H9 (cell line): Measurements from ENCODE around the gene GAK. TPM values are rescaled to one million over a fixed set of nuclear protein-coding genes. Genes with fewer than 3 reads are reported as not detected.

Experiments used
- DNase-seq: peaks from one replicate; pipeline ENCODE4 v3.0.0-alpha.2; 2017
- H2AFZ ChIP-seq: one replicate; pipeline ENCODE4 v1.6.1; 2013; ENCODE audit warnings: mild to moderate bottlenecking, low read length, control low read depth, moderate library complexity
- H2AK5ac ChIP-seq: 2 replicates; pipeline ENCODE4 v1.6.1; 2013; ENCODE audit warnings: low read length, control low read depth, mixed read lengths; ENCODE audit not compliant: insufficient read length
- H2BK120ac ChIP-seq: one replicate; pipeline ENCODE4 v1.6.1; 2013; ENCODE audit warnings: low read depth, mild to moderate bottlenecking, low read length, control low read depth, inconsistent platforms; ENCODE audit not compliant: poor library complexity, severe bottlenecking
- H2BK12ac ChIP-seq: 2 replicates; pipeline ENCODE4 v1.6.1; 2013; ENCODE audit warnings: low read length, control low read depth, mixed read lengths, low read depth; ENCODE audit not compliant: insufficient read length
- H2BK15ac ChIP-seq: 2 replicates; pipeline ENCODE4 v1.6.1; 2013; ENCODE audit warnings: low read depth, low read length, control low read depth
- H2BK20ac ChIP-seq: one replicate; pipeline ENCODE4 v1.6.1; 2013; ENCODE audit warnings: low read depth, mild to moderate bottlenecking, low read length, control low read depth, inconsistent platforms; ENCODE audit not compliant: poor library complexity, severe bottlenecking
- H2BK5ac ChIP-seq: 2 replicates; pipeline ENCODE4 v1.6.1; 2013; ENCODE audit warnings: low read length, control low read depth, mixed read lengths; ENCODE audit not compliant: insufficient read length
- H3K14ac ChIP-seq: 2 replicates; pipeline ENCODE4 v1.6.1; 2013; ENCODE audit warnings: low read length, control low read depth; ENCODE audit not compliant: insufficient read depth
- H3K18ac ChIP-seq: 2 replicates; pipeline ENCODE4 v1.6.1; 2013; ENCODE audit warnings: low read depth, mild to moderate bottlenecking, mixed read lengths, low read length, control low read depth; ENCODE audit not compliant: insufficient read length
- H3K23ac ChIP-seq: 2 replicates; pipeline ENCODE4 v1.6.1; 2013; ENCODE audit warnings: low read length, control low read depth, mixed read lengths, low read depth; ENCODE audit not compliant: insufficient read length
- H3K23me2 ChIP-seq: 2 replicates; pipeline ENCODE4 v1.6.1; 2013; ENCODE audit warnings: low read depth, mild to moderate bottlenecking, mixed read lengths, low read length, control low read depth; ENCODE audit not compliant: insufficient read length, poor library complexity, severe bottlenecking
- H3K27ac ChIP-seq: 2 replicates; pipeline ENCODE4 v1.5.1; 2013; ENCODE audit warnings: low read length, control low read depth, mixed read lengths, low read depth; ENCODE audit not compliant: insufficient read length
- H3K27me3 ChIP-seq: 2 replicates; pipeline ENCODE4 v1.6.1; 2013; ENCODE audit warnings: low read length, control low read depth, inconsistent platforms; ENCODE audit not compliant: insufficient read depth
- H3K4ac ChIP-seq: 2 replicates; pipeline ENCODE4 v1.6.1; 2013; ENCODE audit warnings: low read depth, mild to moderate bottlenecking, control low read depth, inconsistent platforms, low read length, moderate library complexity
- H3K4me1 ChIP-seq: 2 replicates; pipeline ENCODE4 v1.6.1; 2013; ENCODE audit warnings: low read length, control low read depth, inconsistent platforms; ENCODE audit not compliant: insufficient read depth
- H3K4me2 ChIP-seq: 2 replicates; pipeline ENCODE4 v1.6.1; 2013; ENCODE audit warnings: low read length, control low read depth, mixed read lengths; ENCODE audit not compliant: insufficient read length, insufficient read depth
- H3K56ac ChIP-seq: 2 replicates; pipeline ENCODE4 v1.6.1; 2013; ENCODE audit warnings: low read depth, mild to moderate bottlenecking, mixed read lengths, low read length, control low read depth; ENCODE audit not compliant: insufficient read length
- H3K79me1 ChIP-seq: 2 replicates; pipeline ENCODE4 v1.6.1; 2013; ENCODE audit warnings: low read depth, mild to moderate bottlenecking, moderate library complexity, low read length, control low read depth, inconsistent platforms; ENCODE audit not compliant: insufficient read depth, poor library complexity, severe bottlenecking
- H3K79me2 ChIP-seq: 2 replicates; pipeline ENCODE4 v1.6.1; 2013; ENCODE audit warnings: low read length, control low read depth, inconsistent platforms; ENCODE audit not compliant: insufficient read depth
- H3K9ac ChIP-seq: 2 replicates; pipeline ENCODE4 v1.6.1; 2013; ENCODE audit warnings: low read length, control low read depth, mixed read lengths; ENCODE audit not compliant: insufficient read length; ENCODE audit errors: extremely low read depth
- H3K9me3 ChIP-seq: one replicate; pipeline ENCODE4 v1.6.1; 2013; ENCODE audit warnings: low read depth, low read length, inconsistent platforms; ENCODE audit not compliant: control insufficient read depth
- H3T11ph ChIP-seq: one replicate; pipeline ENCODE4 v1.6.1; 2013; ENCODE audit warnings: mild to moderate bottlenecking, low read length, control low read depth, inconsistent platforms
- H4K20me1 ChIP-seq: one replicate; pipeline ENCODE4 v1.6.1; 2013; ENCODE audit not compliant: control insufficient read depth, insufficient read length, insufficient read depth
- H4K5ac ChIP-seq: 2 replicates; pipeline ENCODE4 v1.6.1; 2013; ENCODE audit warnings: low read depth, mild to moderate bottlenecking, mixed read lengths, low read length, control low read depth; ENCODE audit not compliant: insufficient read length
- H4K8ac ChIP-seq: replicated peaks from 2 replicates; pipeline ENCODE4 v1.6.1; 2013; ENCODE audit warnings: low read length, control low read depth, mixed read lengths, low read depth; ENCODE audit not compliant: insufficient read length
- H4K91ac ChIP-seq: 2 replicates; pipeline ENCODE4 v1.6.1; 2013; ENCODE audit warnings: low read depth, mild to moderate bottlenecking, moderate library complexity, mixed read lengths, low read length, control low read depth; ENCODE audit not compliant: insufficient read length
- H3K27ac Mint-ChIP-seq, 3 experiments: 2 replicates in 2 of 3; 3 replicates in 1 of 3; pipeline ENCODE4 v1.8.0; 2020 to 2021; ENCODE audit warnings: mixed read lengths in 3 of 3, mild to moderate bottlenecking in 1 of 3, moderate library complexity in 1 of 3
- H3K27me3 Mint-ChIP-seq: 2 replicates; pipeline ENCODE4 v1.8.0; 2021; ENCODE audit warnings: low read depth, mild to moderate bottlenecking, moderate library complexity, mixed read lengths
- H3K36me3 Mint-ChIP-seq, 3 experiments: 2 replicates in 2 of 3; 3 replicates in 1 of 3; pipeline ENCODE4 v1.8.0; 2020 to 2021; ENCODE audit warnings: low read depth in 3 of 3, mixed read lengths in 3 of 3; ENCODE audit not compliant: insufficient read depth in 1 of 3
- H3K4me1 Mint-ChIP-seq, 2 experiments: 2 replicates each; pipeline ENCODE4 v1.8.0; 2020; ENCODE audit warnings: mixed read lengths in 2 of 2
- H3K4me3 Mint-ChIP-seq, 2 experiments: 2 replicates in 1 of 2; 3 replicates in 1 of 2; pipeline ENCODE4 v1.8.0; 2020 to 2021; ENCODE audit warnings: mild to moderate bottlenecking in 2 of 2, mixed read lengths in 2 of 2, moderate library complexity in 1 of 2
- H3K9me3 Mint-ChIP-seq, 2 experiments: 2 replicates in 1 of 2; 3 replicates in 1 of 2; pipeline ENCODE4 v1.8.0; 2020; ENCODE audit warnings: mild to moderate bottlenecking in 2 of 2, mixed read lengths in 2 of 2, moderate library complexity in 1 of 2
- WGBS: extraction: QIAGEN DNeasy Blood & Tissue Kit; methylation state at CpG from one replicate; pipeline ENCODE4 v1.1.7; 2013; ENCODE audit warnings: missing lambda C conversion rate, low lambda C conversion rate, mixed read lengths; ENCODE audit not compliant: insufficient read length; ENCODE audit errors: extremely low coverage; 5-methylcytosine and 5-hydroxymethylcytosine counted together
- total RNA-seq: library from RNA; stranded (reverse); gene quantifications from 2 replicates; pipeline ENCODE4 v1.2.1, GENCODE V29; 2021
- TF ChIP-seq, protein P1 (sequence below): fragments of 200-600 bp; sonication (generic); conservative IDR thresholded peaks from 3 replicates; pipeline ENCODE4 v1.8.0; 2021; ENCODE audit warnings: antibody characterized with exemption, mild to moderate bottlenecking

The GAK gene
- total RNA-seq, 1 experiment from 2014 or later: 80.7 TPM

DNA sequence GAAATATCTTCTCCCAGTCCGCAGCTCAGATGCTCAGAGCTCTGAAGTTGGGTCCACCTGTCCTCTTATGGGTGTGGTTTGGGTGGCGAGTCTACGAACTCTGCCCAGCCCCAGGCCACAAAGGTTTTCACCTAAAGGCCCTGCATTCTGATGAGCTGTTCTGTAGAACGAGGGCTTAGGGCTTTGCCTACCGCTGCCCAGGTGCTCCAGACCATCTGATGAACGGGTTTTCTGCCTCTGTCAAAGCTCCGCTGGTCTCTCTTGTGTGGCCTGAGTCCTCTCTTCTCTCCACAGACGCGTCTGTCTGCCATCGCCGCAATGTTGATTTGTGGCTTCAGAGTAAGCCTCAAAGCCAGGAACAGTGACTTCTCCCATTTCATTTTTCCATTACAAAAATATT lies 77.8 kb downstream of the GAK start:
- Histone ChIP-seq H4K8ac (no peak overlapping the region), H3K4me1 (no peaks in the 10 kb centered on the region), H3K23ac (no peak overlapping the region), H2AK5ac (no peak overlapping the region), H3K79me1 (no peaks in the 10 kb centered on the region), H4K5ac (no peak overlapping the region), H2BK20ac (no peak overlapping the region), H3K27me3 (no peaks in the 10 kb centered on the region), H3K79me2 (no peaks in the 10 kb centered on the region), H2AFZ (no peak overlapping the region), H4K91ac (no peak overlapping the region), H3K18ac (no peak overlapping the region), H3K4me2 (no peak overlapping the region), H3K9me3 (no peaks in the 10 kb centered on the region), H2BK12ac (no peak overlapping the region), H2BK120ac (no peak overlapping the region), H3K4ac (no peak overlapping the region), H3K9ac (no peak overlapping the region), H3K23me2 (no peaks in the 10 kb centered on the region), H3K56ac (no peak overlapping the region), H3K14ac (no peak overlapping the region), H2BK5ac (no peak overlapping the region), H3T11ph (no peak overlapping the region), H4K20me1 (no peaks in the 10 kb centered on the region), H3K27ac (no peak overlapping the region), H2BK15ac (no peak overlapping the region)
- H3K27me3 Mint-ChIP-seq: no peaks in the 10 kb centered on the region
- peaks cover 23 to 60% (median 35%) of the 10 kb centered on the region in 3 experiments; a peak in 6 of 7 replicates for H3K36me3 Mint-ChIP-seq
- H3K27ac Mint-ChIP-seq: peak overlapping the region in 1 of 3 experiments; percentile 34; a peak in 1 of 7 replicates
- H3K4me1 Mint-ChIP-seq: no peaks in the 10 kb centered on the region
- WGBS: no CpG with 5 or more reads among the region's 11 CpGs
- no peak for DNase-seq
- H3K4me3 Mint-ChIP-seq: no peak overlapping the region
- H3K9me3 Mint-ChIP-seq: peaks cover 0 to 6% of the 10 kb centered on the region in 2 experiments; a peak in 1 of 5 replicates
- TF ChIP-seq, protein P1, sequence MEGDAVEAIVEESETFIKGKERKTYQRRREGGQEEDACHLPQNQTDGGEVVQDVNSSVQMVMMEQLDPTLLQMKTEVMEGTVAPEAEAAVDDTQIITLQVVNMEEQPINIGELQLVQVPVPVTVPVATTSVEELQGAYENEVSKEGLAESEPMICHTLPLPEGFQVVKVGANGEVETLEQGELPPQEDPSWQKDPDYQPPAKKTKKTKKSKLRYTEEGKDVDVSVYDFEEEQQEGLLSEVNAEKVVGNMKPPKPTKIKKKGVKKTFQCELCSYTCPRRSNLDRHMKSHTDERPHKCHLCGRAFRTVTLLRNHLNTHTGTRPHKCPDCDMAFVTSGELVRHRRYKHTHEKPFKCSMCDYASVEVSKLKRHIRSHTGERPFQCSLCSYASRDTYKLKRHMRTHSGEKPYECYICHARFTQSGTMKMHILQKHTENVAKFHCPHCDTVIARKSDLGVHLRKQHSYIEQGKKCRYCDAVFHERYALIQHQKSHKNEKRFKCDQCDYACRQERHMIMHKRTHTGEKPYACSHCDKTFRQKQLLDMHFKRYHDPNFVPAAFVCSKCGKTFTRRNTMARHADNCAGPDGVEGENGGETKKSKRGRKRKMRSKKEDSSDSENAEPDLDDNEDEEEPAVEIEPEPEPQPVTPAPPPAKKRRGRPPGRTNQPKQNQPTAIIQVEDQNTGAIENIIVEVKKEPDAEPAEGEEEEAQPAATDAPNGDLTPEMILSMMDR: no peak
